HG02798 (cell line): ENCODE results near the gene MTPN.

Experiments
- ATAC-seq: cut with Tn5 transposase; IDR thresholded peaks from one replicate; pipeline ENCODE4 v1.9.1; 2021; ENCODE audit warnings: mild to moderate bottlenecking; ENCODE audit not compliant: unreplicated experiment, poor library complexity

The MTPN gene

GRCh38 chr7:135930565-135931461 lies 46.3 kb downstream of the MTPN start:
- no peak for ATAC-seq

GRCh38 chr7:135929722-135930141 lies 47.4 kb downstream of the MTPN start:
- no peak for ATAC-seq

GRCh38 chr7:135929249-135929648 lies 47.9 kb downstream of the MTPN start:
- no peak for ATAC-seq

- ATAC-seq = no peak
Measured at GRCh38 chr7:135928136-135928535, 49.0 kb downstream of the MTPN start.

GRCh38 chr7:135925210-135925609 lies 51.9 kb downstream of the MTPN start:
- no peak for ATAC-seq

- no peak for ATAC-seq
Measured at GRCh38 chr7:135924302-135924701, 52.9 kb downstream of the MTPN start.

- no peak for ATAC-seq
Measured at GRCh38 chr7:135922263-135922662, 54.9 kb downstream of the MTPN start.

- no peak for ATAC-seq
Measured at GRCh38 chr7:135920478-135920877, 56.7 kb downstream of the MTPN start.

GRCh38 chr7:135919071-135919841 lies 57.9 kb downstream of the MTPN start:
- ATAC-seq = no peak

GRCh38 chr7:135918134-135918533 lies 59.0 kb downstream of the MTPN start:
- no peak for ATAC-seq

GRCh38 chr7:135917721-135918120 lies 59.4 kb downstream of the MTPN start:
- ATAC-seq = no peak

GRCh38 chr7:135914346-135914745 lies 62.8 kb downstream of the MTPN start:
- no peak for ATAC-seq

- ATAC-seq = no peak
Measured at GRCh38 chr7:135913404-135913803, 63.8 kb downstream of the MTPN start.

- no peak for ATAC-seq
Measured at GRCh38 chr7:135911099-135911498, 66.1 kb downstream of the MTPN start.

- no peak for ATAC-seq
Measured at GRCh38 chr7:135910393-135911036, 66.6 kb downstream of the MTPN start.

GRCh38 chr7:135905858-135906257 lies 71.3 kb downstream of the MTPN start:
- no peak for ATAC-seq

GRCh38 chr7:135905355-135905754 lies 71.8 kb downstream of the MTPN start:
- ATAC-seq = no peak

GRCh38 chr7:135904282-135904681 lies 72.9 kb downstream of the MTPN start:
- no peak for ATAC-seq

- ATAC-seq = no peak
Measured at GRCh38 chr7:135901585-135902540, 75.3 kb downstream of the MTPN start.

GRCh38 chr7:135900065-135900546 lies 77.1 kb downstream of the MTPN start:
- ATAC-seq = no peak
